Smooth muscle cell (in vitro differentiated cells): Measurements from ENCODE around the gene NOL9. TPM values are rescaled to one million over a fixed set of nuclear protein-coding genes. Genes with fewer than 3 reads are reported as not detected.

Experiments
- DNase-seq: peaks from one replicate; lab custom pipeline; 2025; ENCODE audit not compliant: unreplicated experiment; lab: John Stamatoyannopoulos, UW
- H2AFZ ChIP-seq: fragments of 200-600 bp; sonication (generic); 2 replicates; pipeline ENCODE4 v1.6.0; 2016; ENCODE audit warnings: antibody characterized with exemption, low read depth, mild to moderate bottlenecking
- H3F3A ChIP-seq: fragments of 200-600 bp; sonication (generic); 2 replicates; pipeline ENCODE4 v1.6.0; 2017; ENCODE audit warnings: antibody characterized with exemption, low read depth
- H3K27ac ChIP-seq: fragments of 200-600 bp; sonication (generic); 2 replicates; pipeline ENCODE4 v1.5.1; 2016; ENCODE audit warnings: low read depth, mild to moderate bottlenecking
- H3K27me3 ChIP-seq: fragments of 200-600 bp; sonication (generic); 2 replicates; pipeline ENCODE4 v1.6.1; 2016; ENCODE audit warnings: low read depth, mild to moderate bottlenecking
- H3K36me3 ChIP-seq: fragments of 200-600 bp; sonication (generic); 2 replicates; pipeline ENCODE4 v1.5.1; 2016; ENCODE audit warnings: low read depth
- H3K4me1 ChIP-seq: fragments of 200-600 bp; sonication (generic); 2 replicates; pipeline ENCODE4 v1.5.1; 2016; ENCODE audit warnings: low read depth
- H3K4me2 ChIP-seq: fragments of 200-600 bp; sonication (generic); 2 replicates; pipeline ENCODE4 v1.6.0; 2016; ENCODE audit warnings: mild to moderate bottlenecking
- H3K4me3 ChIP-seq: fragments of 200-600 bp; sonication (generic); 2 replicates; pipeline ENCODE4 v1.5.1; 2016; ENCODE audit warnings: mild to moderate bottlenecking
- H3K79me2 ChIP-seq: fragments of 200-600 bp; sonication (generic); 2 replicates; pipeline ENCODE4 v1.6.0; 2016; ENCODE audit warnings: low read depth, mild to moderate bottlenecking
- H3K9ac ChIP-seq: fragments of 200-600 bp; sonication (generic); 2 replicates; pipeline ENCODE4 v1.6.0; 2016; ENCODE audit warnings: low read depth
- H3K9me3 ChIP-seq: fragments of 200-600 bp; sonication (generic); replicated peaks from 2 replicates; pipeline ENCODE4 v1.5.1; 2016; ENCODE audit warnings: low read depth
- H4K20me1 ChIP-seq: fragments of 200-600 bp; sonication (generic); 2 replicates; pipeline ENCODE4 v1.6.0; 2016; ENCODE audit warnings: low read depth
- CTCF ChIP-seq: fragments of 200-600 bp; sonication (generic); IDR thresholded peaks from 2 replicates; pipeline ENCODE4 v1.5.1; 2017; ENCODE audit warnings: borderline replicate concordance, mild to moderate bottlenecking, antibody characterized with exemption; ENCODE audit not compliant: insufficient read depth, poor library complexity, severe bottlenecking
- WGBS: methylation state at CpG from one replicate; pipeline ENCODE4 v1.1.7; 2016; ENCODE audit warnings: low lambda C conversion rate; 5-methylcytosine and 5-hydroxymethylcytosine counted together
- polyA plus RNA-seq: library from polyadenylated mRNA; unstranded; fragments of >200 nt; fragmentation: Nextera tagmentation; extraction: Ambion mirVana; gene quantifications from 2 replicates; pipeline ENCODE4 v1.2.1, GENCODE V29; 2016
- total RNA-seq: library from RNA; depleted of rRNA; stranded (reverse); fragments of >200 nt; gene quantifications from 2 replicates; pipeline ENCODE4 v1.2.3, GENCODE V29; 2014

The NOL9 gene
- 12.0 and 16.8 TPM in 2 replicates for total RNA-seq
- polyA plus RNA-seq = 8.1 and 11.5 TPM in 2 replicates

DNA sequence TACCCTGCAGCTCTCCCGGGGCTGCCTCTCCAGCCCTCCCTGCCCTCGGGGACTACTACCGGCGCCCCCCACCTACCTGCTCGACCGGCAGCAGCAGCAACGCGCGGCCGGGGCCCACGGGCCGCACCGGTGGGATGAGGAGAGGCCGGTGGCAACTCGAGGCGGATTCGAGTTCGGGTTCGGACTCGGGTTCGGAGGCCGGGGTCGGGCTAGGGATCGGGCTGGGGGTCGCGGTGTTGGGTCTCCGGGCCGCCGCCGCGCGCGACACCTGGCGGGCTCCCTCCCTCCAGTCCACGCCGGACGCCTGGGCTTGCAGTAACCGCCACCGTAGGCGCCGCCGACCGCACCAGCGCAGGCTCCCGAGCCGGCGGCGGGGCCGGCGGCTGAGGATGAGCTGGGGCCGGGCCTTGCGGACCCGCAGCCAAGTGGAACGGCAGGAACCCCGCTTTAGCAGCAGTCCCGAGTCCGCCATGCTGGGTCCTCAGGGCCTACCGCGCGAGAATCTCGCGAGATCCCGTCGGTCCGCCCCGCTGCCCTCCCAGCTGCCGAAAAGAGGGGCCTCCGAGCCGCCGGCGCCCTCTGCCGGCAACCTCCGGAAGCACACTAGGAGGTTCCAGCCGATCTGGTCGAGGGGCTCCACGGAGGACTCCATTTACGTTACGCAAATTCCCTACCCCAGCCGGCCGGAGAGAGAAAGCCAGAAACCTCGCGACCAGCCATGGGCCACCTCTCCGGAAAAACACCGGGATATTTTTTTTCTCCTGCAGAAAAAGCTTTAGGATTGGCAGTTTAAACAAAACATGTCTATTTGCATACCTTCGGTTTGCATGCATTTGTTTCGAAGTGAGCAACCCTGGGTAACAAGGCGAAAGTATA is at the start of gene NOL9:
Gene NOL9 (minus strand): TSS at position 483 of the 876 bp plus-strand sequence. CDS start 11 bp downstream, at position 472.
- no peaks in the 10 kb centered on the region for H3K9me3 ChIP-seq
- H3K4me2 ChIP-seq = peak within 1 kb of the TSS; percentile 99
- peak within 1 kb of the TSS; percentile 96 for H2AFZ ChIP-seq
- H3K4me1 ChIP-seq = peaks cover 3% of the 10 kb centered on the region
- H3K27ac ChIP-seq = no peak within 1 kb of the TSS
- TF ChIP-seq CTCF = peak; percentile 97
- H3K36me3 ChIP-seq = peaks cover 5% of the 10 kb centered on the region
- H3K27me3 ChIP-seq = no peaks in the 10 kb centered on the region
- H3K79me2 ChIP-seq = peaks cover 25% of the 10 kb centered on the region
- H3K9ac ChIP-seq = peak within 1 kb of the TSS; percentile 96
- no peaks in the 10 kb centered on the region for H3F3A ChIP-seq
- no peaks in the 10 kb centered on the region for H4K20me1 ChIP-seq
- DNase-seq = peak; percentile 83
- peak within 1 kb of the TSS; percentile 100 for H3K4me3 ChIP-seq
- 4% methylated on average over 74 of the region's 87 CpGs for WGBS

DNA sequence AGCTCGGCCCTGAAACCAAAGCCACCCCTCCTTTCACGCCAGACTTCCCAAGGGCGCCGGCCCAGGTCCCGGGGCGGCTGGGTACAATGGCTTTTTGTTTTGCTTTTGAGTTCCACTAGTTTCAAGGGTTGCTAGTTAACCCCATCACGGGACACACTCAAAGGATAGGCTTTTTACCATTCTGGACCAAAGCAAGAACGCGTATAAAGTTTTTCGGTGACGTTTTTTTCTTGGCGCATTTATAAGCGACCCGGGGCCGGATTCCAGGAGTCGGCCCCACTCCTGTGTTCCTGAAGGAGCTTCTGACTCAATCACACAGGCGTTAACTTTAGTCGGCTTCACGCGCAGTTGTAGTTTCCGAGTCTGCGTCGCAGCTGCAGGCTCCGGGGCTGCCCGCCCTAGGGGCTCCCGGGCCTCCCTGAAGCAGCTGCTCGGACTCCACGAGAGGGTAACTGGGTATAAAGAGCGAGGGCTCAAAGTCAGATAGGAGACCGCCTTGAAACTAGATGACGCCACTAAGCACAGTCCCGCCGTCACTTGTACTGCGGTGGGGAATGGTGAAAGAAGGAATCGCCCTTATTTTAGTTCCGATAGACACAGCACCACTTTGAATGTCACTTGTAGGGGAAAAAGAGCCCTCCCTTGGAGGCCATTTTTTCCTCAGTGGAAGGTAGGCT is 49.1 kb upstream of the NOL9 start:
- peak; percentile 67 for DNase-seq
- H4K20me1 ChIP-seq = peaks cover 35% of the 10 kb centered on the region
- no peaks in the 10 kb centered on the region for H3K27me3 ChIP-seq
- H3F3A ChIP-seq = peaks cover 22% of the 10 kb centered on the region
- H3K4me1 ChIP-seq = peaks cover 28% of the 10 kb centered on the region
- H3K9me3 ChIP-seq = no peaks in the 10 kb centered on the region
- 4% methylated on average over 36 of the region's 36 CpGs for WGBS
- TF ChIP-seq CTCF = no peak
- peak overlapping the region; percentile 100 for H3K27ac ChIP-seq
- H3K36me3 ChIP-seq = no peaks in the 10 kb centered on the region
- H3K4me3 ChIP-seq = peak overlapping the region; percentile 67
- H2AFZ ChIP-seq = peak overlapping the region; percentile 77
- peaks cover 30% of the 10 kb centered on the region for H3K79me2 ChIP-seq
- H3K4me2 ChIP-seq = peak overlapping the region; percentile 92
- H3K9ac ChIP-seq = peak overlapping the region; percentile 96

GRCh38 chr1:6602669-6603237 is 48.4 kb upstream of the NOL9 start, which contains the start of gene KLHL21:
Gene KLHL21, minus strand, starts transcription at chr1:6602869. Its CDS starts 52 bp downstream, at chr1:6602817.
- H3K4me3 ChIP-seq = peak within 1 kb of the TSS; percentile 67
- TF ChIP-seq CTCF = no peak

More at GRCh38 chr1:6602669-6603237, 48.4 kb upstream of the NOL9 start, which contains the start of gene KLHL21:
- no peaks in the 10 kb centered on the region for H3K9me3 ChIP-seq
- under 1% methylated on average over 49 of the region's 84 CpGs for WGBS
- no peaks in the 10 kb centered on the region for H3K36me3 ChIP-seq
- H3K27me3 ChIP-seq = no peaks in the 10 kb centered on the region
- peak; percentile 78 for DNase-seq
- H3F3A ChIP-seq = peaks cover 22% of the 10 kb centered on the region
- H3K79me2 ChIP-seq = peaks cover 37% of the 10 kb centered on the region
- peak within 1 kb of the TSS; percentile 100 for H3K27ac ChIP-seq
- peak within 1 kb of the TSS; percentile 96 for H3K9ac ChIP-seq
- peaks cover 28% of the 10 kb centered on the region for H3K4me1 ChIP-seq
- H4K20me1 ChIP-seq = peaks cover 41% of the 10 kb centered on the region
- peak within 1 kb of the TSS; percentile 92 for H3K4me2 ChIP-seq
- peak within 1 kb of the TSS; percentile 77 for H2AFZ ChIP-seq
